HG03342 (cell line): Measurements from ENCODE around the gene SLC2A9.
A peak's percentile ranks its signal among the peaks of the same experiment; 100 is the strongest.
"Not testable (repeated sequence)": the region's sequence is repeated elsewhere in the genome, so short reads cannot be mapped to it uniquely, and the experiment has no call there.

Source experiments
- ATAC-seq: cut with Tn5 transposase; IDR thresholded peaks from one replicate; pipeline ENCODE4 v1.9.1; 2021; ENCODE audit warnings: mild to moderate bottlenecking, moderate library complexity; ENCODE audit not compliant: unreplicated experiment

SLC2A9 gene

DNA sequence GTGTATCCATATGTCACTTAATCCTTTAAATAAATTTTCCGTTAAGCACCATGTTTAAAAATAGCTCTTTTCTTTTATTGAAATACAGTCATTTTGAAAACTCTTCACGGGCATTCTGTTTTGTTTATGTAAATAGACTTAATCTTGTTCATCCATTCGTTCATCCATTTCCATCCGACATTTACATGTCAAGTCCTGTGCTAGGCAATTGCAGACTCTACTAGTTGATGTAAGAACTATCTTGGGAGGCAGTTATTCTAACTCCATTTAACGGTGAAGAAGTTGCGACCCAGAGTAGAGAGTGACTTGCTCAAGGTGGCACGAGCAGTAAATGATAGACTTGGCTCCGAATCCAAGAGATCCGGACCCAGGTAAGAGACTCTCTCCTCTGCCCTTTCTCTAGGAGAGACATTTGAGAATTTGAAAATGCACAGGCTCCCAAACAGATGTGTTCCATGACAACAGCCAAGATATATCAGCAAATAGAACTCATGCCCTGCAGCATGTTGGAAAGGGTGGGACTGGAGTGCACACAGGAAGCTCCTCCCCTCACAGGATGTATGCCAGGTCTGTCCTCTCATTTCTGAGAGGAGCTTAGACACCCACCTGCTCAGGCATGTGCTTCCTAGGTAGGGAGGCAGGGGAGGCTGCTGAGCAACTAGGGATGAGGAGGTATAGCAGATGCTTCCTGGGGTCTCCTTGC is 175.4 kb downstream of the SLC2A9 start:
- no peak for ATAC-seq

DNA sequence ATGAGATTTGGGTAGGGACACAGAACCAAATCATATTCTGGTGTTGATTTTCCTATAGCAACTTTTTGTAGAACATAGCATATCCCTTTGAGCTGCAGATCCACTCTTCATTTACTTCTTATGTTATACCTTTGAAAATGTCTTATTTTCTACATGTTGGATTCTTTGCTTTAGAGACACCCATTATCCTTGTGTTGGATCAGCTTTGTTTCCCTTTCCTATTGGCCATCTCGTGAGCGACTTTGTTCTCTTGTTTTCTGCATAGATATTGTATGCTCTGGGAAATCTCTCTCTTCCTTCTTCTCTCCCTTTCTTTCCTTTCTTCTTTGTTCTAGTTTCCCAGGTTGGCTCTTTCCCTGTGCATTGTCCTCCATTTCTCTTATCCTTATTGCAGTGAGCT is 180.2 kb downstream of the SLC2A9 start:
- no peak for ATAC-seq

DNA sequence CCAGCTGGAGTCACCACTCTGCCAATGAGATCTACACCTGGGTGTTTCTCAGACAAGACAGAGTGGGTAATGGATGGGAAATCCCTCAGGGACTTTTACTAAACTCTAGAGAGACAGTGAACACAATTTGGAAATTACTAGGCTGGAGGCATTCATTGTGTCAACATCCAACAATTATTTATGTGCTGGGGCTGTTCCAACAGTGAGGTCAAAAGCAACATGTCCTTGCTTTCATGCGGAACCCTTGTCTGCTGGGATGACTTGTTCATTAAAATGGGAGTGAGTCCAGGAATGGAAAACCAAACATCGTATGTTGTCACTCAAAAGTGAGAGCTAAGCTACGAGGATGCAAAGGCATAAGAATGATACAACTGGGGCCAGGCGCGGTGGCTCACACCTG is 185.9 kb downstream of the SLC2A9 start:
- ATAC-seq: no peak

DNA sequence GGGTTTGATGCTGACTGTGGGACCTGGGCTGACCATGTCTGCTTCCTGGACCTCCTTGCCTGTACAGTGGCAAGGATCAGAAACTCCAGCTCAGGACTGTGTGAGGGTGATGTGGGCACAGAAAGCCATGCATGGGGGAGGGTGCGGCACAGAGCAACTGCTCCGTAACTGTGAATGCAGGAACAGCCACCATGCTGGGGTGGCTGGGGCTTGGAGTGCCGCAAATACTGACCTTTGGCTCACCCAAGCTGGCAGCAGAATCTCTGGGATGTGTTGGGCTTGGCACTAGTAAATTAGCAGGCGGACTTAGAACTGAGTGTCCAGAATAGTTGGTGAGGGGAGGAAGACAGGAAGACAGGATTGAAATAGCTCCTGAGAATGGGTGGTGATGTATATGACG is 187.9 kb downstream of the SLC2A9 start:
- no peak for ATAC-seq

DNA sequence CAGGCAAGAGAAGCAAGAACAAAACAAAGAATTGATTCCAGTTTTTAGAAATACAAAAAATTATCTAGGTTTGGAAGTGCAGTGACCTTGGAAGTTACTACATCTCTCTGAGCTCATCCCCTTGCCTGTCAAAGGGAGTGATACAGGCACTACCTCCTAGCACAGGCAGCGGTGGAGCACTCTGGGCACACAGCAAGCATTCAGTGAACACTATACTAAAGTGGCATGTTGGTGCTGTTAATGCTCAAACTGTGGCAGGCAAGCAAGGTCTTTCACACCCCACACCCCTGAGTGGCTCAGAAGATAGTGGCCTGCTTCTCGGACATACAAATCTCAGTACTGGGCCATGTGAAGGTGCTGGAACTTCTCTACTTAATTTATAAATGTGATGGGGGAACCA is 188.7 kb downstream of the SLC2A9 start:
- ATAC-seq: no peak

DNA sequence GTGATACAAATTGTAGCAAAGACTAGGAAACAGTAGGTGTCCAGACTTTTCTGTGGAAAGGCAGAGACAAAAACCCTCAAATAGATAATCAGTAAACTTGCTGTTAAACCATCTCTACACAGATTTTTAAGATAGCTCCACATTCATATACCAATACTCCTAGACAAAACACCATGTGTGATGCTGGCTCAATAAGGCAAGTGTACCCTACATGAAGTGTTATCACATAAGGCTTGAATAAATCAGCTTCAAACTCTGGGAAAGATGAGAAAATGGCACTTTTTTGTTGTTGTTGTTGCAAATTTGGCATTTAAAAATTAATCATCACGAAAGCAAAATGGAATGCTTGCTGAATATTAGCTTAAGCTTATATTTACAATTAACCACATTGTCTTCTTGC is 194.7 kb downstream of the SLC2A9 start:
- ATAC-seq: no peak

DNA sequence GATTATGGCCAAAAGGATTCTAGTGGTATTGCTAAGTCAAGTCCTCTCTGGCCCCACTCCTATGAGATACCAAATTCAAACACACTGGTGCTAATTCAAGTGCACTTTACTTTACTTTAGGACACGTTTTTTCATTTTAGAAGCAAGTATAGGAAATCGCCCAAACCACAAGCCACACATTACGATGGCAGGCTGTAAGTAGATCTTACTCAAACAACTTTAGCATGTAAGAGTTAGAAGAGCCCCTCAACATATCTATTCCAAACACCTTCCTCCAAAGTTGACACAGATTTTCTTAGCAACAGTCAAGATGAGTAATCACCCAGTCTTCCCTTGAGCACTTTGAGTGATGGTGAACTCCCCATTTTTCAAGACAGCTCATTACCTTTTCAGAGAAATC is 196.2 kb downstream of the SLC2A9 start:
- no peak for ATAC-seq

DNA sequence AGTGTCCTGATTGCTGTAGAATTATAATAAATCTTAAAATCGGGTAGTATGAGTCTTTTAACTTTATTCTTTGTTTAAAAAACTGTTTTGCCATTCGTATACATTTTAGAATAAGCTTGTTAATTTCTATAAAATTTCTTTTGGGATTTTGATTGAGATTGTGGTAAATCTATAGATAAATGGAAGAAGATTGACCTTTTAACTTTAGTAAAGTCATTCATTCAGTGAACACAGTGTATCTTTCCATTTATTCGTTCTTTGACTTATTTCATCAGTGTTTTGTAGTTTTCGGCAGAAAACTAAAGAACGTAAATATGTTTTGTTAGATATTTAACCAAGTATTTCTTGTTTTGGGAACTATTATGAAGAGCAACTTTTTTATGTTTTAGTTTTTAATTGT is 201.0 kb downstream of the SLC2A9 start:
- no peak for ATAC-seq

DNA sequence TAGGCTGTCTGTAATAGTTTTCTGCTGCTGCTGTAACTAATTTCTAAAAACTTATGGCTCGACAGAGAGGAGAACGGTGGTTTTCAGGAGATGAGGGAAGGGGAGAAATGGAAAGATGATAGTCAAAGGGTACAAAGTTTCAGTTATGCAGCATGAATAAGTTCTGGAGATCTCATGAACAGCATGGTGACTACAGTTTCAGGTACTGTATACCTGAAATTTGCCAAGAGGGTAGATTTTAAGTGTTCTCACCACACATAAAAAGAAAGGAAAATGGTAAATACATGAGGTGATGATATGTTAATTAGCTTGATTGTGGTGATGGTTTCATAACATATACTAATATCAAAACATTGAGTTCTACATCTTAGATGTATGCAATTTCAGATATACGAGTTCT is 205.0 kb downstream of the SLC2A9 start:
- no peak for ATAC-seq

DNA sequence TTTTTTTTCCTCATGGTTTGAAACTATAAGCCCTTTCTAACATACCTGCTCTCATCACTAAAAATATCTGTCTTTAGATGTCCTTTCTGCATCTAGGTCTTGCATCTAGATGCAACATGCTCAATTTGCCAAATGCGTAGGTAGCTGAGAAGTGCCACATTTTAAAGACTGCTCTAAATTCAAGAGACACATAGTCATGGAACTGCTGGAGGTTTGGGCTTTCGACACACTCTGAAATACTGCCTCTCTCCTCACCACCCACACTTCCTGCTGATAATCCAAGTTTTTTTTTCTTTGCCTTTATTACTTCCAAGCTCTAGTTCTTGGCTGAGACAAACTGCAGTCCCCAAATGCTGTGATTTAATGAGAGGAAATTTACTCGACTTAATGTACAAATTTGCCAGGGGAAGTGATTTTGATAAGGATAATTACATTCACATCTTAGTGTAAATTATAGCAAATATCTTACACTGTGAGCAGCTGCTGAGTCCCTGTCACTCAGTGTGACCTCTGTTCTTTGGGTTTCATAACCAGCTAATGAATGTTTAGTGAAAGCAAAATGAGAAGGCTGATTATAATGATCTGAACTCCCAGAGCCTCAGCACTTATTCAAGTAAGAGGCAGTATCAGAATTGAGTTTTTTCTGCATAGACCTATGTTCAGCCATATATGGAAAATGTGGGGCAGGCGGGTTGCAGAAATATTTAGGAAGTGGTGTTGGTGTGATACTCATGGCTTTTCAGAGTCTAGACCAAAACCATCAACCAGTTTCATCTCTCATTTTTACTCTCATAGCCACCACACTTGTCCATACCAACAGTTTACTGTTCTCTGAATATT is 208.6 kb downstream of the SLC2A9 start:
- ATAC-seq: peak; percentile 83

DNA sequence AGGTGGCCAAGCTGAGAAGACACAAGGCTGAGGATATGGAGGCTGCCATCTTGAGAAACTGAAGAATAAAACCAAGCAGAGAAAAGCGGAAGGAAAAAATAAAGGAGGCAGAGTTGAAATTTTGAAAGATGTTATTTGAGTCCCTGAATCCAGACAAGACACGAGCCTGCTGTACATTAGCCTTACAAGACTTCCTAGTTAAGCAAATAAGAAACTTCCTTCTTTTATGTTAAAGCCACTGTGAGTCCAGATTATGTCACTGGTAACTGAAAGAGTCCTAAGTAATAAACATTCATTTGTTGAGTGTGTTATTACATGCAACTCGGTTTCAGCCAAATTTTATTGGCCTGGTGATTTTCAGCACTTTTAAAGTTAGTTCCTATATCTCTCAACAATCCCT is 209.5 kb downstream of the SLC2A9 start:
- no peak for ATAC-seq

DNA sequence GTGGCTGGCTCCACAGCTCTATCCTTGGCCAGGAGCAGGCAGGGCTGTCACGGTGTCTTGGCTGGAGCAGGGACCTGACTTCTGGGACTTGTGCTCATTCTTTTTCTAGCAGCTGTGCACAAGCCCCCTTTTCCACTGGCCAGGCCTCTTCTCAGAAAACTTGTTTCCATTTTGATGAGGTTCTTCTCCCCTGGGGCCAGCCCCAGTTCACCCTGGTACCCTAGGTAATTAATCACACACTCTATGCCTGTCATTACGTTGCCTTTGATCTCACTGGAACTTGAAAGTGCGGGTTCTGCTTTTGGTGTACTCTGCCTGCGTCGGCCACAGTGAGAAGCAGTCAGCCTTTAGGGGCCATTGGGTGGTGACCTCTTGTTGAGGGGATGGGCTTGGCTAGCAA is 213.2 kb downstream of the SLC2A9 start:
- no peak for ATAC-seq

DNA sequence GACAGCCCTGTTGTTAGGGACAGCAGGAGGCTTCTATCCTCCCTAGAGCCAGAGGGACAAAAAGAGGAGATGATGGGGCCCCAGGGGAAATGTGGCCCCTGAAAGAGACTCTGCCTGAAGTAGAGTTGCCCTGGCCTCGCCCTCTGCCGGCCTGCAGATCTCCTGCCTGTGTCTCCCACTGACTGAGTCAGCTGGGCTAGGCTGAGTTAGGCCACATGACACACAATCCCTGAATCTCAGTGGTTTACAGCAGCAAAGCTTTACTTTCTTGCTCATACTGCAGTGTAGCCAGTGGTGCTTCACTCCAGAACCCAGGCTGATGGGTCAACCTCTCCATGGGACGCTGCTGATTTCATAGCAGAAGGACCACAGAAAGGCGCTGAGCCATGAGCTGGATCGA is 216.4 kb downstream of the SLC2A9 start:
- no peak for ATAC-seq

DNA sequence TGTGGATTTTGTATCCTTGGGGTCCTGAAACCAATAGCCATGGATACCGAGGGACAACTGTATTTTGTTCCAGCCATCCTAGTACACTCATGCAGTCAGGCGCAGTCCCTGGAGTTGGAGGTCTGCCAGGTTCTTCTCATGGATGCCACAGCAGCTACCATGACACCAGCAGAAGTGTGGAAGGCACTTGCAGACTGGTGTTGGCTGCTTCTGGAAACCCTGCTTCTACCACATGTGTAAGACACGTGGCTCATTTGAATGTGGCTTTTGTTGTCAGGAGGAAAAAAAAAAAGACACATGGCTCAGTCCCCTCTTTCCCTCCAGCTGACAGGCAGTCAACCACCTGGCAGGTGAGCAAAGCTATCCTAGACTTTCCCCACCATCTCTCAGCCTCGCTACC is 220.4 kb downstream of the SLC2A9 start:
- ATAC-seq: no peak

DNA sequence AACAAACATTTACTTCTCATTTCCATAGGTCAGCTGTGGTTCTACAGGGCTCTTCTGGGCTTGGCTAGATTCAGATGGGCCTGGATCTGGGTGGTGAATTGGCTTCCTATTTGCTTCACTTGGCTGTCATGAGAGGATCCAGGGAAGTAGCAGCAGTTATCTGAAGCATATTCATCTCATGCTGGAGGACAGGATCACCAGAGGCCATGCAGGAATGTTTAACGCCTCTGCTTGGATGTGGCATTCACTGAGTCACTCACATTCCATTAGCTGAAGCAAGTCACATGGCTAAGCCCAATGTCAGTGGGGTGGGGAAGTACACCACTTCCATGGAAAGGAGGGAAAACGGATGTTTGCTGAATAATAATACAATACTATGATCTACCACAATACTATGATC is 224.7 kb downstream of the SLC2A9 start:
- ATAC-seq: not testable (repeated sequence)

DNA sequence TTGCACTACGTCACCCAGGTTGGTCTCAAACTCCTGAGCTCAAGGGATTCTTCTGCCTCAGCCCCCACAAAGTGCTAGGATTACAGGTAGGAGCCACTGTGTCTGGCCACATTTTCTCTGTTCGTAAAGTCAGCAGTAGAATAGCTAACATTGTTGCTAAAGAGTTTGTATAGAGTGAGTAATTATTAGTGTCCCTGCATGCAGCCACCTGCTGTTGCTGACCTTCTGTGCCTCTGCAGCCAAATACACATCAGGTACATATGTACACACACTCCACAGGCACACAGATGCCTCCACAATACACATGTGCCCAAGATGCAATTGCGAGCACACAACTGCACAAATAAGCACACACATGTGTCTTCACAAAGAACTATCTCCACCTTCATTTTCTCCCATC is 228.9 kb downstream of the SLC2A9 start:
- ATAC-seq: no peak

DNA sequence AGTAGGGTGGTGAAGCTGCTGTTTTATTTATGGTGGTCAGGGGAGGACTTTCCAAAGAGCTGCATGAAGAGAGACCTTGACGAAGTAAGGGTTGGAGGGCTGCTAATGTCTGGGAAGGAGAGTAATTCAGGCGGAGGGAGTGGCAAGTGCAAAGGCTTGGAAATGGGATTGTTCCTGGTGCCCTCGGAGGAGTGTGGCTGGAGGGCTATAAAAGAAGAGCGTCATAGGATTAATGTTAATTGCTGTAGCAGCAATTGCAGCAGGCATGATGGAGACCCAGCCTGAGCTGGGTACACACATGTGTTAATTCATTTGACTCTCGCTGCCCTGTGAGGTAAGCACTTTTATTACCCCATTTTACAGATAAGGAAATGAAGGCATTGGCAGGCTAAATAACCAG is 235.4 kb downstream of the SLC2A9 start:
- not testable (repeated sequence) for ATAC-seq

DNA sequence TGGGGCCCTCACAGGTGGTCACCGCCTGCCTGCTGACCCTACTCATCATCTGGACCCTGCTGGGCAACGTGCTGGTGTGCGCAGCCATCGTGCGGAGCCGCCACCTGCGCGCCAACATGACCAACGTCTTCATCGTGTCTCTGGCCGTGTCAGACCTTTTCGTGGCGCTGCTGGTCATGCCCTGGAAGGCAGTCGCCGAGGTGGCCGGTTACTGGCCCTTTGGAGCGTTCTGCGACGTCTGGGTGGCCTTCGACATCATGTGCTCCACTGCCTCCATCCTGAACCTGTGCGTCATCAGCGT is 239.2 kb downstream of the SLC2A9 start:
- no peak for ATAC-seq

DNA sequence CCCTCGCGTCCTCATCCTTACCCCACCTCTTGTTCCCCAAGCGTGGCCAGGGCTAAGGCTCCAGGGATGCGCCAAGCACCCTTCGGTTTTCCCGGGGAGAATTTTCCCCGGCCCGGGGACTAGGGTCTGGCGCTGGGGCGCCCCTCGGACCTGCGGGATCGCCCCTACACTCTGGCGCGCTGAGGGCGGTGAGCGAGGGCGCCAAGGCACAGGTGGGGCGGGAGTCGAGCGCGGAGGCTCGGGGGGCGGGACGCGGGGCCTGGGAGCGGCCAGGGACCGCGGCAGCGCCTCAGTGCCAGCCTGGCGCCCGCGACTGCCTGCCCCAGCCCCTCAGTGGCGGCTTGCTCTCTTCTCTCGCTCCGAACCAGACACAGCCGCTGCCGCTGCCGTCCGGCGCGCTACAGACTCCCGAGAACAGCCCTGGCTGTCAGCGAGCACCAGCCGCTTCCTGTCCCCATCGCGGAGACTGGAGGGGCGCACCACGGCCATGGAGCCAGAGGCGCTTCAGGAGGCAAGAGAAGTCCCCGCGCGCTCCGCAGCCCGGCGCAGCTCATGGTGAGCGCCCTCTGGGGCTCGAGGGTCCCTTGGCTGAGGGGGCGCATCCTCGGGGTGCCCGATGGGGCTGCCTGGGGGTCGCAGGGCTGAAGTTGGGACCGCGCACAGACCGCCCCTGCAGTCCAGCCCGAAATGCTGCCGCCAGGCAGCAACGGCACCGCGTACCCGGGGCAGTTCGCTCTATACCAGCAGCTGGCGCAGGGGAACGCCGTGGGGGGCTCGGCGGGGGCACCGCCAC is 239.8 kb downstream of the SLC2A9 start, which contains the start of gene DRD5:
TSS of gene DRD5 (plus strand) at position 292 of the 793 bp plus-strand sequence. CDS start at position 688, 396 bp downstream.
- ATAC-seq: no peak
